GM21786 (cell line): Measurements from ENCODE around the gene SERINC4.
A peak's percentile ranks its signal among the peaks of the same experiment; 100 is the strongest.

Source experiments
- ATAC-seq: cut with Tn5 transposase; IDR thresholded peaks from one replicate; pipeline ENCODE4 v1.9.1; 2021; ENCODE audit not compliant: unreplicated experiment

The SERINC4 gene

DNA sequence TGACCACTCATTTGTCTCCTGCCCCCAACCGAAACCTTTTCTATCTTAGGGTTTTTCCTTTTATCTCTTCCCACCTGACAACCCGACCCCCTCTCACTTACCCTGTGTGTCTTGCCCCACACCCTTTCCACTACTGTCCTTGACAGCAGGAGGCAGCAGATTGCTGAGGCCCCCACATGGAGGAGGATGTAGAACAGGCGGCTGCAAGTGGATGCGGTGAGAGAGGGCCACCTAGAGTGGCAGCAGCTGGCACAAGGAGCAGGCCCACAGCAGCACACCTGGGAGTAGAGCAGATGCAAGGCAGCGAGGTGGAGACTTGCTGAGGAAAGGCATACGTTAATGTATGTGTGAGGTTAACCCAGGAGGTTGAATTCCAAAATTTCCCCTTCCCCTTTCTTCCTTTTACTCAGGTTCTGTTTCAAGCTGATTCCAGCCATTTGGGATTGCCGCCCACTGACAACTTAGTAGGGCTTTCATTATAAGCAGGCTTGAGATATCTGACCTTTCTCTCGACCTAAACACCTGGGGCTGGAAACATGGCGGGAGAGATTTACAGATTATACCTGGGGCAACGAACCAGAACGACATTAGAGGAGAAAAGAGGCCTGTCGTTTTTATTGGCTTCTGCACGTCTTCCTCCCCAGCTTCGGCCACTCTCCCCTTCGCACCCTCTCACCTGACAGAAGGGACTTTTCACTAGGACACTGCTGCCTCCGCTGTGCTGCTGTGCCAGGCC lies 643 bp downstream of the SERINC4 start:
- no peak for ATAC-seq

DNA sequence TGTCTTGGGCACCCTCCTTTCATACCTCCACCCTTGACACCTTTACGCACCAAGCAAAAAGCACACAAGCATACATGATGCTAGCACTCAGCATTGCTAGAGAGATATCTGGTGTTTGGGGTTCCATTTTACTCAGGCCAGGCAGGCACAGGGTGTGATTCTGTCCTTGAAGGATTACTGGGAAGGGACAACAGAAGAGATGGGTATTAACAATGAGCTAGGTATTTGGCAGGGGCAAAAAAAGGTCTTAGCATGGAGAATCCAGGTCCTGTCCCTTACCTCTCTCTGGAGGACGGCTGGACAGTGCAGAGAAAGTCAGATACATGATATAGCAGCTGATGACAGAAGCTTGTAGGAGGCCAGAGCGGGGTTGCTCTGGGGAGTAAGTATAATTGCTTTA lies 3.5 kb downstream of the SERINC4 start:
- ATAC-seq = no peak

- no peak for ATAC-seq
Measured at GRCh38 chr15:43795997-43796396, 4.0 kb downstream of the SERINC4 start.

DNA sequence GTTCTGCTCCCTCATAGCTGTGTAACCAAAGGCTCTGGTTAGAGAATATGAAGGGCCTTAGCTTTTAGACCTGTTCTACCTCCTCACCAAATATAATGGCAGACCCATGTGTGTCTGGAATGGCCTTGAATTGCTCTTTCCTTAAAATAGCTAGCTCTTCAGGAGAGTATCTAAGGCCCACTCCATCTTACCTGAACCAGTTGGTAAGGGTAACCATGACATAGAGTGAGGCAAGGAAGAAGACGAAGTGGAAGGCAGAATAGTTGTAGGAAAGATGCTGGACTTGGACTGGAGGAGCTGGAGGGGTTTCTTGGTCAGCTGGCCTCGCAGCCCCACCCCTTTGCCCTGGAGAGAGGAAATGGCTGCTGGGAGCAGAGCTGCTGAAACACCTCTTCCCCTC lies 4.8 kb downstream of the SERINC4 start:
- no peak for ATAC-seq

GRCh38 chr15:43794269-43795037 lies 5.6 kb downstream of the SERINC4 start:
- no peak for ATAC-seq

DNA sequence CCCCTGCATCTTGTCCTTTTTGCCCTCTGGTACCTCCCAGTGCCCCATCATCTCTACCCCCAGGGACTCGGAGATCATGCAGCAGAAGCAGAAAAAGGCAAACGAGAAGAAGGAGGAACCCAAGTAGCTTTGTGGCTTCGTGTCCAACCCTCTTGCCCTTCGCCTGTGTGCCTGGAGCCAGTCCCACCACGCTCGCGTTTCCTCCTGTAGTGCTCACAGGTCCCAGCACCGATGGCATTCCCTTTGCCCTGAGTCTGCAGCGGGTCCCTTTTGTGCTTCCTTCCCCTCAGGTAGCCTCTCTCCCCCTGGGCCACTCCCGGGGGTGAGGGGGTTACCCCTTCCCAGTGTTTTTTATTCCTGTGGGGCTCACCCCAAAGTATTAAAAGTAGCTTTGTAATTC lies 6.4 kb downstream of the SERINC4 start:
- ATAC-seq = no peak

- ATAC-seq = no peak
Measured at GRCh38 chr15:43792761-43793476, 7.1 kb downstream of the SERINC4 start.

GRCh38 chr15:43791993-43792760 lies 7.8 kb downstream of the SERINC4 start, which contains the start of gene SERF2:
Gene SERF2 (plus strand): TSS chr15:43792320. CDS start chr15:43792377, 57 bp downstream.
- ATAC-seq = peak; percentile 78

- no peak for ATAC-seq
Measured at GRCh38 chr15:43789409-43789808, 10.6 kb downstream of the SERINC4 start.

- ATAC-seq = no peak
Measured at GRCh38 chr15:43779016-43779415, 21.0 kb downstream of the SERINC4 start.

- ATAC-seq = peak; percentile 45
Measured at GRCh38 chr15:43777267-43777914, 22.6 kb downstream of the SERINC4 start.

DNA sequence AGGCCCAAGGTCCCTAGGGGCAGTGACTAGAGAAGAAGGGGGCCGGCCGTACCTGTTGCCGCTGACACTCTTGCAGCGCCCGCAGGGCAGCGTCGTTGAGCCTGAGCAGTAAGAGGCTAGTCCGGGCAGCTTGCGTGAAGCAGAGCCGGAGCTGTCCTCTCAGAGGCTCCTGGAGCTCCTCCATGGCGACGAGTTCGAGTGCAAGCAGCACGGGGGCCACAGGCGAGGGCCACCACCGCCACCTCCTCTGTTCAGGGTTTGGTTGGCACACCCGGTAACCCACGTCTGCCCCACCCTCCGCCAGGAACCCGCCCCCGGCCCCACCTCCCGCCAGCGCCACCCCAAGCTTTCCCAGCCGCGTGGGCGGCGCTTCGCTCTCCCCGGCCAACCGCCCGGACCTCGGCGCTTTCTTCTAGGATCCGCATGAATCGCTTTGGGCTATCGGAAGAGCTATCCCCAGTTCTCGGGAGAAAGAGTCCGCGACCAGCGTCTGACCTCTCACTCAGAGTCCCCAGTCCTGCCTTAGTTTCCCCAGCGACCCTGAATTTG lies 23.2 kb downstream of the SERINC4 start, which contains the start of gene ELL3:
Gene ELL3 (minus strand): TSS at position 249 of the 549 bp plus-strand sequence. CDS start 65 bp downstream, at position 184.
- ATAC-seq = peak; percentile 35

GRCh38 chr15:43776101-43776717 lies 23.8 kb downstream of the SERINC4 start:
- peak; percentile 65 for ATAC-seq

DNA sequence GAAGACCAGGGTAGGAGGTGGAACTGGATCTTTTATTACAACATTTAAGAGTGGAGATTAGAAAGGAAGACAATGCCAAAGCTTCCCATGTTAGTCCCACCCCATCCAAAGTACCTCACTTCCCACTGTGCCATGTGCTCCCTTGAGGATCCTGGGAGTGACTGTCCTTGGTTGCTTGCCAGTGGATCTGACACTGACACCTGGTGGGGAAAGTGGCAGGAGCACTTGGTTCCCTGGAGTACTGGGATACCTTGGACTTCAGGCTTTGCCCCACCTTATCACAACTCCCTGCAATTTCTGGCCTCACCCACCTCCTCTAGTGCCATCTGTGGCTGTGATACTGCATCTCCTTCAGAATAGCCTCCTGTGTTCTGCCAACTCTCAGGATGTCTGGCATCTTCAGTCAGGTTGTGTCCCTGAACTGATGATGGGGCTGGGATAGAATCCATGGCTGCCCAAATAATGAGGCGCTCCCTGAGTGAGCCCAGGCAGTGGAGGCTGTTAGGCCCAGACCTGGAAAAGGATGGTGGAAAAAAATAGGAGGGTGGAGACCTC lies 24.5 kb downstream of the SERINC4 start:
- ATAC-seq = no peak

GRCh38 chr15:43774062-43774461 lies 26.0 kb downstream of the SERINC4 start:
- no peak for ATAC-seq

- no peak for ATAC-seq
Measured at GRCh38 chr15:43772624-43773023, 27.4 kb downstream of the SERINC4 start.

DNA sequence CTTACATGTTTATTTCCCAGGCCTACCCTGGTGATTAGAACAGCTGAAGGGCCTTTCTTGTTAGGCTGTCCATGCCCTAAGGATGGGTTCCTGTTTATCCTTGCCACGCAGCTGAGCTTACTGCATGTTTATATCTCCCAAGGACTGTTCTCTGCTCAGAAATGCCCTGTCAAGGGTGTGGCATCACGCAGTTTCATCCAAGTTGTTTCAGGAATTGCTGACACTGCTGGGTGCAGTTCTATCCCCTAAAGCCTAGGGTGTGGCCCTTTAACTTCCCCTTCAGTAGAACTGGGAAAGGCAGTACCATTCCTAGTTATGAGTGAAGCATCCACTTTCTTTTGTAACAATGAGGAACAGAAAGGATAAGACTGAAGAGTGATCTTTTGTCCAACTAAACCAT lies 28.2 kb downstream of the SERINC4 start:
- ATAC-seq = no peak

GRCh38 chr15:43769584-43770228 lies 30.3 kb downstream of the SERINC4 start:
- ATAC-seq = no peak
